ENCODE measurements around the gene SPRN.

DNA sequence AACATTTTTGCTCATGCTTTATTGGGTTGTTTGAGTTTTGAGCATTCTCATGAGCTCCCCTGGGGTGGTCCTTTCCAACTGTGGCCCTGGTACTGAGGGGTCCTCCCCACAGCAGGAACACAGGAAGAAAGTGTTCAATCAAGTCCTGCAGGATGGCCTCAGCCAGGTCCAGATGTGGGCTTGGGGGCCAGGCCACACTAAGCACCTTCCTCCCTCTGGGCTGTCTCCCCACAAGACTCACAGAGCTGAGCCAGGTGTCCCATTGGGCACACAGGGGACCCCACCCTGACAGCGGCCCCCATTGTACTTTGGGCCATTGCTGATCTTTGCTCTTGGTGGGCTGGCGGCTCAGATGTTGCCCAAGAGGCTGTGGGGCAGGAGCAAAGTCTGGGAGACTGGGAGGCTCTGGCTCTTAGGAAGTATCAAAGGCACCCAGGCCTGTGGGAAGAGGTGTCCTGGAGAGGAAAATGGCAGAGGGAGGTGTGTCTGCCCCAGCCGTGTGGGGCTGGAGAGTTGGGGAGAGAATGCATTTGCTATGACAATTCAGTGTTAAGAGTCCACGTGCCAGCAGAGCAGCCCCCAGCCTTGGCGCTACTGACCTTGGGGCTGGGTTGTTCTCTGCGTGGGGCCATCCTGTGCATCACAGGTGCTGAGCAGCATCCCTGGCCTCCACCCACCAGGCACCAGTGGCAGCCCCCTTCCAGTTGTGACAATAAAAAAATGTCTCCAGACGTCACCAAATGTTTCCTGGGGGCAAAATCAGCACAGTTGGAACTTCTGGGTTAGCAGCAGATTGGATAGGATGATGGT lies 47.1 kb upstream of the SPRN start:
- TF ChIP-seq, protein P1, sequence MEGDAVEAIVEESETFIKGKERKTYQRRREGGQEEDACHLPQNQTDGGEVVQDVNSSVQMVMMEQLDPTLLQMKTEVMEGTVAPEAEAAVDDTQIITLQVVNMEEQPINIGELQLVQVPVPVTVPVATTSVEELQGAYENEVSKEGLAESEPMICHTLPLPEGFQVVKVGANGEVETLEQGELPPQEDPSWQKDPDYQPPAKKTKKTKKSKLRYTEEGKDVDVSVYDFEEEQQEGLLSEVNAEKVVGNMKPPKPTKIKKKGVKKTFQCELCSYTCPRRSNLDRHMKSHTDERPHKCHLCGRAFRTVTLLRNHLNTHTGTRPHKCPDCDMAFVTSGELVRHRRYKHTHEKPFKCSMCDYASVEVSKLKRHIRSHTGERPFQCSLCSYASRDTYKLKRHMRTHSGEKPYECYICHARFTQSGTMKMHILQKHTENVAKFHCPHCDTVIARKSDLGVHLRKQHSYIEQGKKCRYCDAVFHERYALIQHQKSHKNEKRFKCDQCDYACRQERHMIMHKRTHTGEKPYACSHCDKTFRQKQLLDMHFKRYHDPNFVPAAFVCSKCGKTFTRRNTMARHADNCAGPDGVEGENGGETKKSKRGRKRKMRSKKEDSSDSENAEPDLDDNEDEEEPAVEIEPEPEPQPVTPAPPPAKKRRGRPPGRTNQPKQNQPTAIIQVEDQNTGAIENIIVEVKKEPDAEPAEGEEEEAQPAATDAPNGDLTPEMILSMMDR (IDR thresholded peaks at IDR 0.05), result no peak
- no peak for TF ChIP-seq POLR2A (IDR thresholded peaks at IDR 0.05)

Data from lower leg skin (tissue), 3 donors.